NCI-H146 treated with DMSO at 0.1 percent for 48 hours (cell line): ENCODE results near the gene SRSF6.
"Not testable (repeated sequence)": the region's sequence is repeated elsewhere in the genome, so short reads cannot be mapped to it uniquely, and the experiment has no call there.

ENCODE experiments used
- DNase-seq: peaks from one replicate; lab custom pipeline; 2025; ENCODE audit not compliant: unreplicated experiment; lab: John Stamatoyannopoulos, UW

Gene SRSF6

DNA sequence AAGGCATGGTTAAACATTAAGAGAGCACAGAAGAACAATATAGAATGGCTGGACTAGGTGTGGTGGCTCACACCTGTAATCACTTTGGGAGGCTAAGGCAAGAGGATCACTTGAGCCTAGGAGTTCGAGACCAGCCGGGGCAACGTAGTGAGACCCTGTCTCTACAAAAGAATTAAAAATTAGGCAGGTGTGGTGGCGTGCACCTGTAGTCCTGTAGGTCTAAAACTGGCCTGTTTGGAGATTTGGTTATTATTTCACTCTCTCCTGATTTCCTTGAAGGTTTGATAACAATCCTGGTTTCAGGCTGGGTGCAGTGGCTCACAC, 15.6 kb downstream of the SRSF6 start:
- DNase-seq = no peak

DNA sequence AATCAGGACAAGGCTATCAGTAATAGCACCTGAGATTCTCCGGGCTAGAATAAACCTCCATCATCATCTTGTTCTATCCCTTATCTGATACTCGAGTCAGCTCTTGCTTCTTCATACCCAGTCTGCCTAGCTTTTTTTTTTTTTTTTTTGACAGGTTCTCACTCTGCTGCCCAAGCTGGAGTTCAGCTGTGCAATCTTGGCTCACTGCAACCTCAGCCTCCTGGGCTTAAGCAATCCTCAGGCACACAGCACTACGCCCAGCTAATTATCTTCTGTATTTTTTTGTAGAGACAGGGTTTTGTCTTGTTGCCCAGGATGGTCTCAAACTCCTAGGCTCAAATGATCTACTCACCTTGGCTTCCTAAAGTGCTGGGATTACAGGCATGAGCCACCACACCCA, 19.5 kb downstream of the SRSF6 start:
- DNase-seq = no peak

DNA sequence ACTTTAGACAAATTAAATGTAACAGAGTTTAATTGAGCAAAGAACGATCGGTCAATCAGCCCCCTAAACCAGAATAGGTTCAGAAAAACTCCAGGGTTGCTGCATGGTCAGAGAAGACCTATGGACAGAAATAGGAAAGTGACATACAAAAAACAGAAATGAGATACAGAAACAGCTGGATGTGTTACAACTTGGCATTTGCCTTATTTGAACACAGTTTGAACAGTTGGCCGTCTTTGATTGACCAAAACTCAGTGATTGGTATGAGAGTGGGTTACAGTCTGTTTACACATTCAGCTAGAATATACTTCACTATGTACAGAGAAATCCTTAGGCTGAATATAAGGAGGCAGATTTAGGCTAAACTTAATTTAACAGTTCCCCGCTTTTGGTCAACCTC, 19.9 kb downstream of the SRSF6 start:
- DNase-seq = no peak

DNA sequence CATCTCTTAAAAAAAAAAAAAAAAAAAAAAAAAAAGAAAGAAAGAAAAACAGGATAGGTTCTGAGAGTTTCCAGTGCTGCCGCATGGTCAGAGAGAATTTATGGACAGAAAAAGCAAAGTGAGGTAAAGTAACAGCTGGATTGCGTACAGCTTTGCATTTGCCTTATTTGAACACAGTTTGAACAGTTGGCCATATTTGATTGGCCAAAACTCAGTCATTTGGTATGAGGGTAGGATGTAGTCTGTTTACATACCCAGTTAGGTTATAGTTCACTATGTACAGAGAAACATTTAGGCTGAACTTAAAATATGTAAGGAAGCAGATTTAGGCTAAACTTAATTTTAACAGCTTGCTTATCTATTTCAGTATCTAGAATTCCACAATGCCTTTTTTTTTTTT, 32.3 kb downstream of the SRSF6 start:
- no peak for DNase-seq

DNA sequence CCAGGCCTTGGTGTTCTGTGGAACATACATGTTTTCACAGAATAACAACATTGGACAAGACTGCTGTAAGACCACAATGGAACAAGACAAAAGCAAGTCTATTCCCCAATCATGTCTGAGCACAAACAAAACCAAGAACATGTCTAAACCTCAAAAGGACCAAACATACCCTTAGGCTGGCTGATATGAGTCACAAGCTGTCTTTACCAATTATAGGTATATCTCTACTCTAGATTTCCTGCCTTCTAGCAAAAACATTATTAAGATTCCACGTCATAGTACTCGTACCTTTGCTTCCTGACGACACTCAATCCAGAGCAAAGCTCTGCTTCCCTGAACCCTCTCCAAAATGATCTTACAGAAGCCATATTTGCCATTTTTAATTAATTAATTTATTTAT, 34.4 kb downstream of the SRSF6 start:
- DNase-seq = no peak

DNA sequence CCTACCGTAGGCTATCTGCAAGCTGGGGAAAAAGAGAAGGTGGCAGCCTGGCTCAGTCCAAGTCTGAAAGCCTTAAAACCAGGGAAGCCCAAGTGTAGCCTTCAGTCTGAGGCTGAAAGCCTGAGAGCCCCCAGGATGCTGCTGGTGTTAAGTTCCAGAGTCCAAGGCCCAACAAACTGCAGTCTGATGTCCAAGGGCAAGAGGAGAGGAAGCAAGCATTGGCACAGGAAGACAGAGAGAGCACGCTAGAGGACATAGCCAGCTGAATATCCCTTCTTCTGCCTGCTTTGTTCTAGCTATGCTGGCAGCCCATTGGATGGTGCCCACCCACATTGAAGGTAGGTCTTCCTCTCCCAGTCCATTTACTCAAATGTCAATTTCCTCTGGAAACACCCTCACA, 37.7 kb downstream of the SRSF6 start:
- DNase-seq = no peak

DNA sequence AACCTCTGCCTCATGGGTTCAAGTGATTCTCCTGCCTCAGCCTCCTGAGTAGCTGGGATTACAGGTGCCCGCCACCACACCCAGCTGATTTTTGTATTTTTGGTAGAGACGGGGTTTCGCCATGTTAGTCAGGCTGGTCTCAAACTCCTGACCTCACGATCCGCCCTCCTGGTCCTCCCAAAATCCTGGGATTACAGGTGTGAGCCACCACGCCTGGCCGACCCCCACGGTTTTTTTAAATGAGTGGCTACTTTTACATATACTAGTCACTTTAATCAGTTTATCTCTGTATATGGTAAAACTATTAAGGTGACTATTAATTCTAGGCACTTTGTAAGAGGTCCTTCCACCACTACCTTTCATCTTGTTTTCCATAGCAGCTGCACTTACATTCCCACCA, 44.3 kb downstream of the SRSF6 start:
- DNase-seq = not testable (repeated sequence)

DNA sequence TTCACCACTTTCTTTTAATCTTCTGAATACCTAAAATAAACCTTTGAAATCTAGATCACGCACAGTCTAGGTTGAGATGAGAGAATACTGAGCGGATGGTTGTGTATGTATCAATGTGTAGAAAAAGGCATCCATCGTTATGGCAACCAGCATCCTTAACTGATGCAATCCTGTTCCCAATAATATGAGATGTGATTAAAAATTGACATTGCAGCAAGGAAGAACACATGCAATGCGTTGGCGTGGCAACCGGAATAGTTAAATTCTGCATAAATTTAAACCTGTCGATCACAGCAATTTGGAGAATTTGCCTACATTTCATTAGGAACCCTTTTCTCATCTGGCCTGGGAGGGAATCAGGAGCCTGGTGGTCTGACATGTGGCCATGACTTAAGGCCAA, 48.5 kb downstream of the SRSF6 start:
- no peak for DNase-seq

DNA sequence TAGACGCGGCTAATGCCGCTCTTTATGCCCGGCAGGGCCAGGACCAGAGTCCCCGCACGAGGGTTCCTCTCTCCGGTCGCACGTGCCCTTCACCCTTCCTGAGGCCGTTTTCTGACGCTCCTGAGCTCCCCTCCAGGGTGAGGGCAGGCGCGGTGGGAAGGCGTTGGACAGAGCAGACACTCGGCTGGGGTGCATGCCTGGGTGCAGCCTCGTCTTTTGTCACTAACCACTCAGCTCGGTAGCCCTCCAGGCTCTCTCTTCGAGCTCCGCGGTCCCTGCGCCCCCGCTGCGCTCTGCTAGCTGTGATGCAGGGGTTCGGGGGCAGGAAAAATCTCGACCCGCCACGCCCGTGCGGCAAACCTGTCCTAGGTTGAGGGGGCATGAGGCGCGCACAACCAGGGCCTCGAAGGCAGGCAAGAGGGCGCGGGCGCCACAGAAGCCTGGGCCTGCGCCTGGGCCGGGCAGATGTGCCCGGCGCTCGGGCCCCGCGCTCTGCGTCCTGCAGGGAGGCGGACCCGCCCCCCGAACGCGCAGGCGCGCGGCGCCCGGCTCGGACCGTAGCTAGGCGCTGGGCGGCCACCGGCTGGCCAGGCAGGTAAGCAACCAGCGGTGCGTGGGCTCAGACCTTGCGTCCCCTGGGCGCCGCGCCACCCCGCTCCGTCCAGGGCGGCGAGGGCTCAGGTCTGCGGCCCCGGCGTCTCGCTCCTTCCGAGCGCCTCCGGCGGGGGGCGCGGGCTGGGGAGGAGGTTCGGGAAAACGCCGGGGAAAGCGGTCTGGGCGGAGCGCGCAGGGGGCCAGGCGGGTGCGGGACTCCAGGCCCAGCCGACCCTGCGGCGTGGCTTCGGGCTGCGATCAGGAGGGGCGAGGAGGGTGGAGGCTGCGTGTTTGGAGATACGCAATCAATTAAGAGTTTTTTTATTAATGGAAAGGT, 49.7 kb downstream of the SRSF6 start, which contains the start of gene L3MBTL1:
TSS of gene L3MBTL1 (plus strand) at position 548 of the 931 bp plus-strand sequence. CDS start 5,807 bp downstream, outside the sequence.
- DNase-seq = peak; percentile 13

DNA sequence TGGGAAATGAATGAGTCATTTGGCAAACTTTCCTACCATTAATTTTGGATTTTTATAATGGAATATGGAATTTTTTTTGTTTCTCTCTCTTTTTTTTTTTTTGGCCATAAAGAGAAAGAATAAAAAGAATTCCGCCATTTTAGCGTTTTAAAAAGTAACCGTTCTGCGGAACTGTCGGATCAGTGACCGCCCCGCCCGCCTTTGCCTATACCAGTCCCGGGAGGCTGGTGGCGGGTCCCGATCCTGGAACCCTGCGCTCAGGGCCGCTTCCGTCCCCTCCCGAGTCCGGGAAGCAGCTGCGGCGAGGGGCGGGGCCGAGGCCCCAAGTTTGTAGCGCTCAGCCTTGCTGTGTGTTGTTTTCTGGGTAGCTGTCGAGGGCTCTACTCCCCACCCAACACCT, 50.4 kb downstream of the SRSF6 start:
- DNase-seq = no peak

DNA sequence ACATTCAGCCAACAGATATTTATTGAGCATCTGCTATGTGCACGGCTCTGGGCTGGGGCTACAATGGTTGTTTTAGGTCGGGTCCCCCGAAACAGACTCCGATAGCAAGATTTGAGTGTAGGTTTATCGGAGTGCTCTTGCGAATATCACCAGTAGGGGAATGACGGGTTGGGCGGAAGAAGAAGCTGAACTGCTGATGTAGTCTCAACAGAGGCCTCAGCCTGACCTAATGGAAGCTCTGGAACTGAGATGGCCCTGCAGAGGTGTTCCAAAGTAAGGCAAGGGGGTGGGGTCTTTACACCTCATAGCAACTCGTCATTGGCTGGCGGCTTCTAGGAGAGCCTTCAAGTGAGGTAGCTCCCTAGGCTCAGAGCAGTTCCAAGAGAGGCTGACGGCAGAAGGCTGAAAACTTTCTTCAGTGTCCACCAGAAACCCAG, 50.9 kb downstream of the SRSF6 start:
- no peak for DNase-seq

DNA sequence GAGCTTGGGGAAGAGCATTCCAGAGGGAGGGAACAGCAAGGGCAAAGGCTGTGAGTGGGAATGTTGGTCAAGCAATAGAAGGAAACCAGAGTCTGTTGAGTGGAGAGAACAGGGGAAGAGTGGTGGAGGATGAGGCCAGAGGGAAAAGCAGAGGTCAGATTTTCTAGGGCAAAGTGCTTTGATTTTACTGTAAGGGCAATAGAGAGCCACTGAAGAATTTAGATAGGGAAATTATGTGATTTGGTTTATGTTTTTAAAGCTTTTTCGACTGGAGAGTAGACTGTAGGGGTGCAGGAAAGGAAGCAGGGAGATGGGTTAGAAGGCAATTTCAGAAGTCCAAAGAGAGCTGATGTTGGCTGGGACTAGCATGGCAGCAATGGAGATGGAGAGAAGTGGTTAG, 54.2 kb downstream of the SRSF6 start:
- no peak for DNase-seq

DNA sequence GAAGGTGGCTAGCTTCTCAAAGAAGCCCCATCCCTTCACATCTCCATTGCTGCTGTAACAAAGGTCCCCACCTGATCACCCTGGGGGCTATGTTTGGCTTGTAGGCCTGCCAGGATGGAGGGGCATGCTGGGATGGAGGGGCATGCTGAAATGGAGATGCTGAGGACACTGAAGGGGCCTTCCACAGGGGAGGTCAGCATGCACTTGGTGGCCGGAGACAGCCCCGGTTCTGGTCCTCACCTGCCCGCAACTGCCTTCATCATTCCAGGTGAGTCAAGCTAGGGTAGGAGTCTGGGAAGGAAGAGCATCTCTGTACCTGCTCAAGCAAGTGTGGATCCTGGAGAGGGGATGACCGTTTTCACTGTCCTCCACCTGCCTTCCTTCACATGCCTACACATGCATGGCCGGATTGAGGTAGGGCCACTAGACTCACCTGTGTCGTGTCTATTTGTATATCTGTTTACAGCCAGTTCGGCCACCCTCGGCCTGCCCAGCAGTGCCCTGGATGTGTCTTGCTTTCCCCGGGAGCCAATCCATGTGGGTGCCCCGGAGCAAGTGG, 55.8 kb downstream of the SRSF6 start:
- no peak for DNase-seq
